Endothelial cell of umbilical vein (primary cell): ENCODE data around the gene OTOGL. TPM values are rescaled to one million over a fixed set of nuclear protein-coding genes. Genes with fewer than 3 reads are reported as not detected.

Experiments
- BruUV-seq: library from RNA; stranded (reverse); fragments of 400-500 nt; replicated peaks from 2 replicates; lab custom pipeline; 2021; lab: Mats Ljungman, UMichigan
- CTCF ChIA-PET: fragments of 300-600, 350-600 bp; sonication (Branson Sonifier 250); formaldehyde crosslinking; loops from one replicate; lab custom pipeline; 2021; ENCODE audit warnings: antibody characterized with exemption, inconsistent platforms; lab: Charles Lee
- POLR2A ChIA-PET: fragments of 300-600, 350-600 bp; sonication (Branson Sonifier 250); formaldehyde crosslinking; loops from one replicate; lab custom pipeline; 2021; ENCODE audit warnings: antibody characterized with exemption, inconsistent platforms; lab: Charles Lee
- DNase-seq: peaks from one replicate; pipeline ENCODE4 v3.0.0-alpha.2; 2011; ENCODE audit warnings: low read depth, low spot score
- FAIRE-seq: peaks from 2 replicates; lab custom pipeline; 2011; peaks lifted over from hg19 to GRCh38; lab: Jason Lieb, UNC
- H2AFZ ChIP-seq: 2 replicates; pipeline ENCODE4 v1.6.0; 2012; ENCODE audit warnings: low read depth, low read length, control low read depth, inconsistent platforms
- H3K27ac ChIP-seq: 2 replicates; pipeline ENCODE4 v1.5.1; 2011; ENCODE audit warnings: low read depth, mild to moderate bottlenecking, control low read depth, low read length, moderate library complexity; ENCODE audit not compliant: insufficient read depth
- H3K27me3 ChIP-seq, 2 experiments: 2 replicates each; pipeline versions ENCODE4 v1.6.0 to v1.6.1; 2011; ENCODE audit warnings: low read length in 2 of 2, mixed read lengths in 1 of 2; ENCODE audit not compliant: control insufficient read depth in 2 of 2, insufficient read depth in 2 of 2
- H3K36me3 ChIP-seq, 2 experiments: 2 replicates in 1 of 2; 3 replicates in 1 of 2; pipeline ENCODE4 v1.5.1; 2011; ENCODE audit warnings: low read length in 2 of 2, mild to moderate bottlenecking in 1 of 2, moderate library complexity in 1 of 2; ENCODE audit not compliant: control insufficient read depth in 2 of 2, insufficient read depth in 2 of 2; ENCODE audit errors: extremely low read depth in 1 of 2
- H3K4me1 ChIP-seq: 3 replicates; pipeline ENCODE4 v1.5.1; 2011; ENCODE audit warnings: mild to moderate bottlenecking, low read length; ENCODE audit not compliant: control insufficient read depth, insufficient read depth; ENCODE audit errors: extremely low read depth
- H3K4me2 ChIP-seq: 2 replicates; pipeline ENCODE4 v1.6.1; 2011; ENCODE audit warnings: low read length, control low read depth, mixed read lengths; ENCODE audit not compliant: insufficient read depth
- H3K4me3 ChIP-seq, 3 experiments: fragments of 200-600 bp in 1 of 3; sonication (generic), shearing (Covaris generic) in 1 of 3; replicated peaks in 1 of 3; 2 replicates each; pipeline ENCODE4 v1.5.1; 2011 to 2016; ENCODE audit warnings: control low read depth in 3 of 3, low read length in 3 of 3, mild to moderate bottlenecking in 2 of 3, inconsistent platforms in 1 of 3, low read depth in 1 of 3, moderate library complexity in 1 of 3; ENCODE audit not compliant: insufficient read depth in 1 of 3
- H3K79me2 ChIP-seq: 2 replicates; pipeline ENCODE4 v1.6.0; 2012; ENCODE audit warnings: low read length, inconsistent platforms; ENCODE audit not compliant: control insufficient read depth, insufficient read depth
- H3K9ac ChIP-seq: replicated peaks from 2 replicates; pipeline ENCODE3; 2011; ENCODE audit warnings: low read length, control low read depth; ENCODE audit not compliant: insufficient read depth; ENCODE audit errors: extremely low read depth
- H3K9me1 ChIP-seq: replicated peaks from 3 replicates; pipeline ENCODE4 v1.6.0; 2011; ENCODE audit warnings: mild to moderate bottlenecking, low read length; ENCODE audit not compliant: control insufficient read depth, insufficient read depth; ENCODE audit errors: extremely low read depth
- H3K9me3 ChIP-seq: replicated peaks from 2 replicates; pipeline ENCODE4 v1.5.1; 2012; ENCODE audit warnings: low read length, inconsistent platforms; ENCODE audit not compliant: control insufficient read depth, insufficient read depth
- H4K20me1 ChIP-seq: replicated peaks from 2 replicates; pipeline ENCODE3; 2011; ENCODE audit warnings: mild to moderate bottlenecking, low read length; ENCODE audit not compliant: control insufficient read depth, insufficient read depth; ENCODE audit errors: extremely low read depth
- CTCF ChIP-seq, 2 donors: IDR thresholded peaks; 1 replicate in 1 of 2; 2 replicates in 1 of 2; pipeline ENCODE4 v1.5.1; 2011; ENCODE audit warnings: low read length in 2 of 2, mild to moderate bottlenecking in 2 of 2, moderate library complexity in 2 of 2, control low read depth in 1 of 2, inconsistent platforms in 1 of 2, low read depth in 1 of 2; ENCODE audit not compliant: insufficient read depth in 1 of 2; ENCODE audit errors: extremely low read depth in 1 of 2
- EZH2 ChIP-seq: IDR thresholded peaks from 2 replicates; pipeline ENCODE4 v1.6.1; 2012; ENCODE audit warnings: borderline replicate concordance, low read depth, mild to moderate bottlenecking, moderate library complexity, low read length, inconsistent platforms; ENCODE audit not compliant: severe bottlenecking
- FOS ChIP-seq: IDR thresholded peaks from 2 replicates; pipeline ENCODE4 v1.6.1; 2011; ENCODE audit warnings: mild to moderate bottlenecking, low read length, moderate library complexity, borderline replicate concordance; ENCODE audit not compliant: insufficient read depth
- GATA2 ChIP-seq: IDR thresholded peaks from 2 replicates; pipeline ENCODE4 v1.7.0; 2011; ENCODE audit warnings: low read depth, mild to moderate bottlenecking, moderate library complexity, mixed read lengths, low read length; ENCODE audit not compliant: insufficient read length, insufficient read depth
- MAX ChIP-seq: IDR thresholded peaks from 2 replicates; pipeline ENCODE4 v1.6.1; 2011; ENCODE audit not compliant: insufficient read depth, insufficient read length
- POLR2A ChIP-seq: IDR thresholded peaks from 2 replicates; pipeline ENCODE4 v1.6.1; 2012; ENCODE audit warnings: low read depth, mild to moderate bottlenecking, control low read depth, low read length
- POLR2AphosphoS5 ChIP-seq: IDR thresholded peaks from 2 replicates; pipeline ENCODE4 v1.6.1; 2012; ENCODE audit warnings: low read depth, mild to moderate bottlenecking, control low read depth, low read length, moderate library complexity; ENCODE audit not compliant: insufficient read depth
- dilution Hi-C: fragments of 300-500 bp; cut with MboI; formaldehyde crosslinking; loops from one replicate; pipeline ENCODE4 v1.15.0; 2019; ENCODE audit warnings: low sequenced_read_pairs; ENCODE audit not compliant: extremely low pct_ligation_motif_present
- intact Hi-C: fragments of 100-400 bp; cut with micrococcal nuclease; formaldehyde crosslinking; loops from one replicate; pipeline ENCODE4 v1.10.0; 2022
- polyA plus RNA-seq, 4 experiments: library from polyadenylated mRNA; depleted of rRNA in 3 of 4; stranded (reverse) in 3 of 4; unstranded in 1 of 4; fragments of >200 nt; gene quantifications; 2 replicates each; pipeline versions ENCODE4 v1.2.1 to v1.2.3, GENCODE V29; 2011 to 2012; ENCODE audit warnings: missing spikeins in 1 of 4
- total RNA-seq: library from RNA; stranded (reverse); gene quantifications from 2 replicates; pipeline ENCODE4 v1.2.3, GENCODE V29; 2021

Gene OTOGL
- total and polyA plus RNA-seq, 2 donors (not counting 3 experiments of a cell fraction or from before 2014, with no cell fraction given): 1.4 to 2.0 TPM

- dilution Hi-C loops (no loop called here), intact Hi-C loops (no loop called here)
- Histone ChIP-seq H3K4me3 (no peak overlapping the region), H3K79me2 (no peaks in the 10 kb centered on the region), H3K9ac (no peak overlapping the region), H3K9me1 (peaks cover 2% of the 10 kb centered on the region), H3K4me2 (no peak overlapping the region), H3K36me3 (no peaks in the 10 kb centered on the region), H3K9me3 (no peaks in the 10 kb centered on the region), H3K4me1 (no peaks in the 10 kb centered on the region), H4K20me1 (no peaks in the 10 kb centered on the region), H3K27me3 (no peaks in the 10 kb centered on the region), H3K27ac (no peak overlapping the region), H2AFZ (no peak overlapping the region)
- TF ChIP-seq MAX (no peak), GATA2 (no peak), EZH2 (no peak)
- POLR2A ChIA-PET: no interaction called here
- BruUV-seq: no TSS peak
- DNase-seq (no peak), FAIRE-seq (no peak)
- CTCF ChIA-PET: interaction anchor here (1.3 kb wide), 1 partner anchor 22 kb away, joined by 4 read pairs; no protein-coding TSS in a partner anchor
These were observed 218.6 kb downstream of the OTOGL start for GRCh38 chr12:80317899-80318298.

GRCh38 chr12:80320121-80320678, 220.9 kb downstream of the OTOGL start:
- H3K27me3 ChIP-seq: no peaks in the 10 kb centered on the region
- intact Hi-C loops (no loop called here), dilution Hi-C loops (no loop called here)
- H3K9me1 ChIP-seq: peaks cover 2% of the 10 kb centered on the region
- no peaks in the 10 kb centered on the region for H3K9me3 ChIP-seq
- no peaks in the 10 kb centered on the region for H4K20me1 ChIP-seq
- no peak overlapping the region for H3K4me2 ChIP-seq
- H3K4me3 ChIP-seq: no peak overlapping the region
- no TSS peak for BruUV-seq
- FAIRE-seq (no peak), DNase-seq (no peak)
- H3K79me2 ChIP-seq: no peaks in the 10 kb centered on the region
- no peaks in the 10 kb centered on the region for H3K36me3 ChIP-seq
- H2AFZ ChIP-seq: no peak overlapping the region
- ChIA-PET CTCF (interaction anchor here (1.3 to 2.5 kb wide), 2 partner anchors 7 to 125 kb away, joined by 4 to 6 read pairs; no protein-coding TSS in a partner anchor), POLR2A (no interaction called here)
- H3K4me1 ChIP-seq: no peaks in the 10 kb centered on the region
- H3K9ac ChIP-seq: no peak overlapping the region
- H3K27ac ChIP-seq: no peak overlapping the region
- TF ChIP-seq GATA2 (no peak), FOS (no peak), CTCF (IDR thresholded peaks at IDR 0.05; ENCODE audit: extremely low read depth in 1 of 2, insufficient read depth in 1 of 2, low read depth in 1 of 2, low read length in 2 of 2) (no peak), POLR2AphosphoS5 (no peak), MAX (no peak), POLR2A (no peak)
